PC-3 (cell line): ENCODE data around the gene PRKCE. TPM values are rescaled to one million over a fixed set of nuclear protein-coding genes. Genes with fewer than 3 reads are reported as not detected.

Source experiments
- ATAC-seq: fragments of 200-7000 bp; cut with Tn5 transposase; 2 replicates; pipeline ENCODE4 v1.9.1; 2020; ENCODE audit warnings: mild to moderate bottlenecking, moderate library complexity
- BruUV-seq: library from RNA; stranded (reverse); fragments of 400-500 nt; replicated peaks from 2 replicates; lab custom pipeline; 2021; lab: Mats Ljungman, UMichigan
- CTCF ChIA-PET: fragments of 300-600 bp; sonication (Branson Sonifier 250); formaldehyde crosslinking; loops from one replicate; lab custom pipeline; 2022; ENCODE audit warnings: antibody characterized with exemption; lab: Charles Lee
- POLR2A ChIA-PET: fragments of 300-600 bp; sonication (Branson Sonifier 250); formaldehyde crosslinking; loops from one replicate; lab custom pipeline; 2022; ENCODE audit warnings: antibody characterized with exemption; ENCODE audit not compliant: unreplicated experiment; lab: Charles Lee
- DNase-seq: peaks from one replicate; pipeline ENCODE4 v3.0.0-alpha.2; 2015
- H2AFZ ChIP-seq: fragments of 300-600 bp; sonication (generic); 2 replicates; pipeline ENCODE4 v1.6.0; 2016; ENCODE audit warnings: antibody characterized with exemption, low read length
- H3F3A ChIP-seq: fragments of 300-600 bp; sonication (generic); one replicate; pipeline ENCODE4 v1.6.0; 2017; ENCODE audit warnings: antibody characterized with exemption, low read length, control low read depth, mild to moderate bottlenecking; ENCODE audit not compliant: unreplicated experiment
- H3K27ac ChIP-seq: fragments of 300-600 bp; sonication (generic); 2 replicates; pipeline ENCODE4 v1.5.1; 2016; ENCODE audit warnings: mild to moderate bottlenecking, low read length
- H3K27me3 ChIP-seq: fragments of 300-600 bp; sonication (generic); 2 replicates; pipeline ENCODE4 v1.6.1; 2016; ENCODE audit warnings: low read length, mixed read lengths
- H3K36me3 ChIP-seq: fragments of 300-600 bp; sonication (generic); 2 replicates; pipeline ENCODE4 v1.6.1; 2016; ENCODE audit warnings: low read depth, mixed run types, low read length, mixed read lengths
- H3K4me1 ChIP-seq: fragments of 300-600 bp; sonication (generic); 2 replicates; pipeline ENCODE4 v1.5.1; 2016; ENCODE audit warnings: low read length; ENCODE audit not compliant: insufficient read depth
- H3K4me2 ChIP-seq: fragments of 300-600 bp; sonication (generic); 2 replicates; pipeline ENCODE4 v1.6.0; 2016; ENCODE audit warnings: low read length
- H3K4me3 ChIP-seq: fragments of 300-600 bp; sonication (generic); 2 replicates; pipeline ENCODE4 v1.5.1; 2016; ENCODE audit warnings: mild to moderate bottlenecking, low read length, mixed read lengths
- H3K79me2 ChIP-seq: fragments of 300-600 bp; sonication (generic); 2 replicates; pipeline ENCODE4 v1.6.1; 2017; ENCODE audit warnings: low read length, mixed read lengths
- H3K9ac ChIP-seq: fragments of 300-600 bp; sonication (generic); 2 replicates; pipeline ENCODE4 v1.6.0; 2016; ENCODE audit warnings: mild to moderate bottlenecking, low read length
- H3K9me2 ChIP-seq: fragments of 300-600 bp; sonication (generic); replicated peaks from 2 replicates; pipeline ENCODE4 v1.6.1; 2016; ENCODE audit warnings: mixed run types, low read length, mixed read lengths
- H3K9me3 ChIP-seq: fragments of 300-600 bp; sonication (generic); 2 replicates; pipeline ENCODE4 v1.6.1; 2016; ENCODE audit warnings: low read length, mixed read lengths
- H4K20me1 ChIP-seq: fragments of 300-600 bp; sonication (generic); 2 replicates; pipeline ENCODE4 v1.6.1; 2016; ENCODE audit warnings: low read length, mixed read lengths
- EZH2 ChIP-seq: fragments of 300-600 bp; sonication (generic); IDR thresholded peaks from one replicate; pipeline ENCODE4 v1.6.1; 2017; ENCODE audit warnings: antibody characterized with exemption, mild to moderate bottlenecking, low read length; ENCODE audit not compliant: unreplicated experiment
- EZH2phosphoT487 ChIP-seq: fragments of 300-600 bp; sonication (generic); IDR thresholded peaks from 2 replicates; pipeline ENCODE4 v1.6.1; 2018; ENCODE audit warnings: mild to moderate bottlenecking, antibody characterized with exemption, low read length, borderline replicate concordance
- intact Hi-C: fragments of 100-400 bp; cut with micrococcal nuclease; formaldehyde crosslinking; loops from 2 replicates; pipeline ENCODE4 v1.9.0; 2023
- total RNA-seq: library from RNA; depleted of rRNA; stranded (reverse); fragments of >200 nt; gene quantifications from 2 replicates; pipeline ENCODE4 v1.2.3, GENCODE V29; 2014
- TF ChIP-seq, protein P1 (sequence below): fragments of 300-600 bp; sonication (generic); conservative IDR thresholded peaks from 2 replicates; pipeline ENCODE4 v1.5.1; 2017; ENCODE audit warnings: antibody characterized with exemption, low read depth, mild to moderate bottlenecking, low read length

The PRKCE gene
- total RNA-seq, 1 experiment from 2014 or later, result 7.0 TPM

DNA sequence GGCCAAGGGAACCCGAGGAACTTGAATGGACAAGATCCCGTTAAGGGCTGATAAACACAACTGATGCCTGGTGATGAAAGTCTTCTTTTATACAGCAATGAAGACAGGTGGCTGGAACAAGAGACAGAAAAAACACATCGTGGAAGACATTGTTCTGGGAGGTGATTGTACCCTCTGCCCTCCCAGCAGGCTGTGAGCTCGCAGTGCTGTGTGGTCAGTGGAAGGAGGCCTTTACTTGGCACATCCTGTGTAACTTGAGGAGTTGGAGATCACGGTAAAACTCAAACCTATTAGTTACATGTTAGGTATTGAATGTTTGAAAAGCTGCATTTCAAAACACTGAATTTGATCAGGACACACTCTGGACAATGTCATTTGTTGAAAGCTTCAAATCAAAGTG, 395.8 kb downstream of the PRKCE start:
- H3K4me1 ChIP-seq, result peaks cover 1% of the 10 kb centered on the region
- DNase-seq, result no peak
- no peak overlapping the region for H3K27ac ChIP-seq
- ChIA-PET CTCF (no interaction called here), POLR2A (no interaction called here)
- no peak overlapping the region for H3K9ac ChIP-seq
- ATAC-seq, result no peak
- no TSS peak for BruUV-seq
- H2AFZ ChIP-seq, result no peak overlapping the region
- no peak overlapping the region for H3K4me2 ChIP-seq
- no peaks in the 10 kb centered on the region for H3K27me3 ChIP-seq
- no peaks in the 10 kb centered on the region for H3K36me3 ChIP-seq
- no peak overlapping the region for H3K4me3 ChIP-seq
- intact Hi-C loops, result no loop called here
- no peak for TF ChIP-seq EZH2
- no peaks in the 10 kb centered on the region for H3K79me2 ChIP-seq
- no peaks in the 10 kb centered on the region for H4K20me1 ChIP-seq
- H3F3A ChIP-seq, result no peaks in the 10 kb centered on the region
- no peaks in the 10 kb centered on the region for H3K9me3 ChIP-seq
- H3K9me2 ChIP-seq, result no peaks in the 10 kb centered on the region

DNA sequence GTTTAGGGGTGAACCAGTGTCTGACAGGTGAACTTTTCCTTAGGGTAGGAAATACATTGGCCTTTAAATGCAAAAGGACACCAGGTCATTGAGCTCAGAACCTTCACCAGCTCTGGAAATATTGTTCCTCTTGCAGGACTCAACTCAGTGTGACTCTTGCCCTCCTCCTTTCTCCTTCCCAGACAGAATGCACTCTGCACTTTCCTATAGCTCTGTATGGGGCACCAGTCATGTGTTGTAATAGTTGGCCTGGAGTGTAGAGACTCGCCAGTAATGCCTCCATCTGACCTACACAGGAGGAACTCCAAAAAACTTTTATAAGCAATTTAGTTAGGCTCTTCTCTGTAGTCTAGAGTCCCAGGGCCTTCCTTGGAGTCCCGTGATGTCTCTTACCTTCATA, 397.2 kb downstream of the PRKCE start:
- H3K27me3 ChIP-seq, result no peaks in the 10 kb centered on the region
- ATAC-seq (no peak), DNase-seq (no peak)
- H3K9me2 ChIP-seq, result no peaks in the 10 kb centered on the region
- BruUV-seq, result no TSS peak
- no peaks in the 10 kb centered on the region for H3K4me1 ChIP-seq
- H3K4me2 ChIP-seq, result no peak overlapping the region
- POLR2A ChIA-PET, result no interaction called here
- no peaks in the 10 kb centered on the region for H3K9me3 ChIP-seq
- TF ChIP-seq, protein P1, sequence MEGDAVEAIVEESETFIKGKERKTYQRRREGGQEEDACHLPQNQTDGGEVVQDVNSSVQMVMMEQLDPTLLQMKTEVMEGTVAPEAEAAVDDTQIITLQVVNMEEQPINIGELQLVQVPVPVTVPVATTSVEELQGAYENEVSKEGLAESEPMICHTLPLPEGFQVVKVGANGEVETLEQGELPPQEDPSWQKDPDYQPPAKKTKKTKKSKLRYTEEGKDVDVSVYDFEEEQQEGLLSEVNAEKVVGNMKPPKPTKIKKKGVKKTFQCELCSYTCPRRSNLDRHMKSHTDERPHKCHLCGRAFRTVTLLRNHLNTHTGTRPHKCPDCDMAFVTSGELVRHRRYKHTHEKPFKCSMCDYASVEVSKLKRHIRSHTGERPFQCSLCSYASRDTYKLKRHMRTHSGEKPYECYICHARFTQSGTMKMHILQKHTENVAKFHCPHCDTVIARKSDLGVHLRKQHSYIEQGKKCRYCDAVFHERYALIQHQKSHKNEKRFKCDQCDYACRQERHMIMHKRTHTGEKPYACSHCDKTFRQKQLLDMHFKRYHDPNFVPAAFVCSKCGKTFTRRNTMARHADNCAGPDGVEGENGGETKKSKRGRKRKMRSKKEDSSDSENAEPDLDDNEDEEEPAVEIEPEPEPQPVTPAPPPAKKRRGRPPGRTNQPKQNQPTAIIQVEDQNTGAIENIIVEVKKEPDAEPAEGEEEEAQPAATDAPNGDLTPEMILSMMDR, result no peak
- TF ChIP-seq EZH2, result no peak
- no peak for TF ChIP-seq EZH2phosphoT487
- no peaks in the 10 kb centered on the region for H3K79me2 ChIP-seq
- CTCF ChIA-PET, result no interaction called here
- H3F3A ChIP-seq, result no peaks in the 10 kb centered on the region
- no peak overlapping the region for H3K27ac ChIP-seq
- H3K4me3 ChIP-seq, result no peak overlapping the region
- no peaks in the 10 kb centered on the region for H4K20me1 ChIP-seq
- no peak overlapping the region for H2AFZ ChIP-seq
- no peak overlapping the region for H3K9ac ChIP-seq
- intact Hi-C loops, result no loop called here
- H3K36me3 ChIP-seq, result no peaks in the 10 kb centered on the region

DNA sequence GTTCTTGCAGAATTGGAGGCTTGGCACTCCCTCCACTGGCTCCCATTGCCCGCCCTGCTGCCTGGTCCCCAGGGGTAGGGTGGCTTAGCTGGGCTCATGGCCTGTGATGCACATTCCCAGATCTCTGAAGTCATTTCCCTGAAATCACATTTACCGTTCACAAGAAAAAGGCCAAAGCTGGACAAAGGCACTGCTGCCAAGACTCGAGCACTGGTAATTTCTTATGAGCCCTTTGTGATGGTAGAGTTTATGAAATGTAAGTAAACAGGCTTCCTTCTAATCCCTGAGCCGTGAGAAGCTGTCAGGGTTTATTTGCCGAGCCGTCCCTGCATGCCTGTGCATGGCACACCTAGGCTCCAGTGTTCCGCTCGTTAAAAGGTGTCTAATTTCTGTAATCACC, 398.6 kb downstream of the PRKCE start:
- Histone ChIP-seq H3K9me3 (no peaks in the 10 kb centered on the region), H3K79me2 (no peaks in the 10 kb centered on the region), H3F3A (no peaks in the 10 kb centered on the region), H3K27me3 (no peaks in the 10 kb centered on the region), H3K4me1 (no peaks in the 10 kb centered on the region), H3K4me2 (no peak overlapping the region), H3K4me3 (no peak overlapping the region), H3K9ac (no peak overlapping the region), H3K36me3 (no peaks in the 10 kb centered on the region), H2AFZ (no peak overlapping the region), H4K20me1 (no peaks in the 10 kb centered on the region), H3K9me2 (no peaks in the 10 kb centered on the region), H3K27ac (no peak overlapping the region)
- ATAC-seq (no peak), DNase-seq (no peak)
- ChIA-PET CTCF (no interaction called here), POLR2A (no interaction called here)
- intact Hi-C loops, result no loop called here
- no TSS peak for BruUV-seq
- TF ChIP-seq, protein P1, result no peak
- TF ChIP-seq EZH2 (no peak), EZH2phosphoT487 (no peak)
